Stimulated activated CD4-positive, alpha-beta T cell treated with anti-CD3 and anti-CD28 coated beads, Interleukin-15, amount 100 ng/mL, for 1 hour (primary cell): ENCODE measurements around the gene RCCD1.
"Not testable (repeated sequence)": the region's sequence is repeated elsewhere in the genome, so short reads cannot be mapped to it uniquely, and the experiment has no call there.

Source experiments
- DNase-seq, 2 donors: peaks; one replicate each; pipeline ENCODE4 v3.0.0-alpha.2; 2020; ENCODE audit warnings: low read depth in 1 of 2, low spot score in 1 of 2

The RCCD1 gene, protein sequence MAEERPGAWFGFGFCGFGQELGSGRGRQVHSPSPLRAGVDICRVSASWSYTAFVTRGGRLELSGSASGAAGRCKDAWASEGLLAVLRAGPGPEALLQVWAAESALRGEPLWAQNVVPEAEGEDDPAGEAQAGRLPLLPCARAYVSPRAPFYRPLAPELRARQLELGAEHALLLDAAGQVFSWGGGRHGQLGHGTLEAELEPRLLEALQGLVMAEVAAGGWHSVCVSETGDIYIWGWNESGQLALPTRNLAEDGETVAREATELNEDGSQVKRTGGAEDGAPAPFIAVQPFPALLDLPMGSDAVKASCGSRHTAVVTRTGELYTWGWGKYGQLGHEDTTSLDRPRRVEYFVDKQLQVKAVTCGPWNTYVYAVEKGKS

DNA sequence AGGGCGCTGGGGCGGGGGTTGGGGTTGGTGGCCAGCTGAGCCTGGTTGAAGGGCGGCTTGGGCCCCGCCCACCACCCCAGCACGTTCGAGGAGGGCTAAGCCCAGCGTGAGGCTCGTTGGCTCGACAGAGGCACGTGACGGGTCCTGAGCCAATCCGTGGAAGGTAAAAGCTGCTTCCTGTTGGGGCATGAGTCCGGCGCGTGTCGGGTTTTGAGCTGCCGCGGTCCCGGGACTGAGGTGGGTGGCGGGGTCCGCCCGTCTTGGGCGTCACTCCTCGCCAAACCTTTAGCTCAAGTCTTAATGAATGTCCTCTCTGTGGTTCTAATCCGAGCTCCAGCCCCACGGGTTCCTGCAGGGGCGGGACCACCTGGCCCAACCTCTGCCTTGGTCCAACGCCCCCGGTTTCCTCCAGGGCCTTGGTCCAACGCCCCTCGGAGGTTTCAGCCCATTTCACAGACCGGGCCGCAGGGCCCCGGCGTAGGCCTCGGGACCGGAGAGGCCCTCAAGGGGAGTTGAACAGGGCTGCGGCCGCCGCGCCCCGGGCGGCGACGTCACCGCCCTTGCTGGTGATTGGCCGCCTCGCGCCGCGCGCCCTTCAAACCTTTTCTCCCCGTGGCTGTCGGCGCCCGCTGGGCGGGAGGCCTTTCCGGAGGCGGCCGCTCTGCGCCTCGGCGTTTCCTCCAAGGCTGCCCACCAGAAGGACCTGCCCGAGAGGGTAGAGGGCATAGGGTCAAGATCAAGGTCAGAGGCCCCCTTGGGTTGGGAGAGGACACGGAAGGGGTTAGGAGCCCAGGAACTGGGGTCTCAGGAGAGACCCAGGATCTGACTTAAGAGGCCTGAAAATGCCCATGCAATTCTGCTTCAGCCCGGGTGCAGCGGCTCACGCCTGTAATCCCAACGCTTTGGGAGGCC, at the start of gene RCCD1:
Gene RCCD1 (plus strand): TSS at position 173 of the 912 bp plus-strand sequence. CDS start 1,851 bp downstream, outside the sequence.
- DNase-seq, result peak; percentile 71 to 77

DNA sequence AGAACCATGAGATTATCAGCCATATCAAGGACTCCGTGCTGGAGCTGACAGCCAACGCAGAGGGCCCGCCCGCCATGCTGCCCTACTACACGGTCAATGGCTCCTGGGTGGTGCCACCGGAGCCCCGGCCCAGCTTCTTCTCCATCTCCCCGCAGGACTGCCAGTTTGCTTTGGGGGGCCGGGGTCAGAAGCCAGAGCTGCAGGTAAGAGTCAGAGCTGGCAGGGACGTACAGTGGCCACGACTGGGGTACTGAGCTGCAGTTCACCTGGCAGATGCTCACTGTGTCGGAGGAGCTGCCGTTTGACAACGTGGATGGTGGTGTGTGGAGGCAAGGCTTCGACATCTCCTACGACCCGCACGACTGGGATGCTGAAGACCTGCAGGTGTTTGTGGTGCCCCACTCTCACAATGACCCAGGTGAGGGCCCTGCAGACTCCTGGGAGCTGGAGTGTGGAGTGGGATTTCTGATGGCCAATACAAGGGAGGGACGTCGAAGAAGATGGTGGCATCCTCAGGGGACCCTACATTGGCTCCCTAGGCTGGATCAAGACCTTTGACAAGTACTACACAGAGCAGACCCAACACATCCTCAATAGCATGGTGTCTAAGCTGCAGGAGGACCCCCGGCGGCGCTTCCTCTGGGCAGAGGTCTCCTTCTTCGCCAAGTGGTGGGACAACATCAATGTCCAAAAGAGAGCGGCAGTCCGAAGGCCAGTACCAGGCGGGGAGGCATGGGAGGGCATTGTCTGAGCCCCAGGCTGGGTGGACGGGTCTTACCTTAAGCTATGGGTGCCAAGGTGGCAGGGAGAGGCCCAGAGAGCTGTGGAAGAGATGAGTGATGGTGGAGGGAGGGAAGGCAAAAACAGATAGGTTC, 49.1 kb upstream of the RCCD1 start:
- no peak for DNase-seq

DNA sequence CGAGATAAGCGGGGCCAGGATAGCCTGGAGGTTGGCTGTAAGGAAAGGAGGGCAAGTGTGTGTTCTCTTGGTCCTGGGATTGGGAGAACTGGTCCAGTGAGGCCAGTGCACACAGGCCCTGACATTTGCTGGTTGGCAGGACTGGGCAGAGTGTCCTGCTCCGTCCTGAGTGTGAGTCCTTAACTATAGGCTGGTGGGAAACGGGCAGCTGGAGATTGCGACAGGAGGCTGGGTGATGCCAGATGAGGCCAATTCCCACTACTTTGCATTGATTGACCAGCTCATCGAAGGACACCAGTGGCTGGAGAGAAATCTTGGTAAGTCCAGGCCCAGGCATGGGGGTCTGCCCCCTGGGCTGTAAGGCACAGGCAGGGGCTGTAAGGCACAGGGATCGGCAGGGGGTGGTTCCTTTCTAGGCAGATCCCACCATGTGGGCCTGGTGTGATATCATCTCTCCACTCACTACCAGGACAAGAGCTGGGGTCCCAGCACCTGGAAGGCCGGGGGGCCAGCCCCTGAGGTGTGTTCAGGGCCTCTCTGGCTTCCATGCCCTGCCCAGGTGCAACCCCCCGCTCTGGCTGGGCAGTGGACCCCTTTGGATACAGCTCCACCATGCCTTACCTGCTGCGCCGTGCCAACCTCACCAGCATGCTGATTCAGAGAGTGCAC, 48.4 kb upstream of the RCCD1 start:
- DNase-seq, result no peak

DNA sequence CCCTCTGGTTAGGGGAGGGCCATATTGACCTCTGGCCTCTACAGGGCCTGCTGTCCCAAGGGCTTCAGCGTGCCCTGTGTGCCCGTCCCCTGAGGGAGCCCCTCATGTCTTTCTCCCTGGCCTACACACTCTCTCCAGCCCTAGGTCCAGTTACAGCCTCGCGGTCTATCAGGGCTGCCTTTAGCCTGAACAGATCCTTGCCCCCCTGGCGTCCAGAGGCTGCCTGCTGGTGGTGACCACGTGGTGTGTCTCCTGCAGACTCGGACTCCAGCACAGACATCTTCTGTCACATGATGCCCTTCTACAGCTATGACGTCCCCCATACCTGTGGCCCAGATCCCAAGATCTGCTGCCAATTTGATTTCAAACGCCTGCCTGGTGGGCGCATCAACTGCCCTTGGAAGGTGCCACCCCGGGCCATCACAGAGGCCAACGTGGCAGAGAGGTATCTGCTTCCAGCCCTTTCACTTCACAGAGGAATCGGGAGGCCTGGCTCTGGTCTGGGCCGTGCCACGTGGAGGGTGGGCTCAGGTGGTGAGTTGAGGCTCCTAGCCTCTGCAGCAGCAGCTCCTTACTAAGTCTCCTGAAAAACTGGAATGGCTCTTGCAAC, 47.5 kb upstream of the RCCD1 start:
- DNase-seq, result no peak

- DNase-seq, result no peak
Observed at GRCh38 chr15:90907838-90908507, 46.7 kb upstream of the RCCD1 start.

DNA sequence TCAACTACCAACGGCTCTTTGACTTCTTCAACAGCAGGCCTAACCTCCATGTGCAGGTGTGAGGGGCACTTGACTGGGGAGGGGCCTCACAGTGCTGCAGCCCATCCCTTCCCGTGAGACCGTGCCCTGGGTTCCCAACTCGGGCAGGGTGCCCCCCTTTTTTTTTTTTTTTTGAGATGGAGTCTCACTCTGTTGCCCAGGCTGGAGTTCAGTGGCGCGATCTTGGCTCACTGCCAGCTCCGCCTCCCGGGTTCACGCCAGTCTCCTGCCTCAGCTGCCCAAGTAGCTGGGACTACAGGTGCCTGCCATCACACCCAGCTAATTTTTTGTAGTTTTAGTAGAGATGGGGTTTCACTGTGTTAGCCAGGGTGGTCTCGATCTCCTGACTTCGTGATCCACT, 45.2 kb upstream of the RCCD1 start:
- not testable (repeated sequence) for DNase-seq

DNA sequence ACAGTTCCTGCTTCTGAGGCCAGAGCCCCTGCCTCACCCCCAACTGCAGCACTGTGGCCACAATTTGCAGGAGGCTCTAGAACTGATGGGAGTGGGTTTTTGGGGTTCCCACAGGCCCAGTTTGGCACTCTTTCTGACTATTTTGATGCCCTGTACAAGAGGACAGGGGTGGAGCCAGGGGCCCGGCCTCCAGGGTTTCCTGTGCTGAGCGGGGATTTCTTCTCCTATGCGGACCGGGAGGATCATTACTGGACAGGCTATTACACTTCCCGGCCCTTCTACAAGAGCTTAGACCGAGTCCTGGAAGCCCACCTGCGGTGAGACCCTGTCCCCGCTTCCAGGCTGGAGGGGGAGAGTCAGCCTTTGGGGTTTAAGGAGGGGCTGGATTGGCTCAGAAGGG, 44.7 kb upstream of the RCCD1 start:
- DNase-seq, result no peak

DNA sequence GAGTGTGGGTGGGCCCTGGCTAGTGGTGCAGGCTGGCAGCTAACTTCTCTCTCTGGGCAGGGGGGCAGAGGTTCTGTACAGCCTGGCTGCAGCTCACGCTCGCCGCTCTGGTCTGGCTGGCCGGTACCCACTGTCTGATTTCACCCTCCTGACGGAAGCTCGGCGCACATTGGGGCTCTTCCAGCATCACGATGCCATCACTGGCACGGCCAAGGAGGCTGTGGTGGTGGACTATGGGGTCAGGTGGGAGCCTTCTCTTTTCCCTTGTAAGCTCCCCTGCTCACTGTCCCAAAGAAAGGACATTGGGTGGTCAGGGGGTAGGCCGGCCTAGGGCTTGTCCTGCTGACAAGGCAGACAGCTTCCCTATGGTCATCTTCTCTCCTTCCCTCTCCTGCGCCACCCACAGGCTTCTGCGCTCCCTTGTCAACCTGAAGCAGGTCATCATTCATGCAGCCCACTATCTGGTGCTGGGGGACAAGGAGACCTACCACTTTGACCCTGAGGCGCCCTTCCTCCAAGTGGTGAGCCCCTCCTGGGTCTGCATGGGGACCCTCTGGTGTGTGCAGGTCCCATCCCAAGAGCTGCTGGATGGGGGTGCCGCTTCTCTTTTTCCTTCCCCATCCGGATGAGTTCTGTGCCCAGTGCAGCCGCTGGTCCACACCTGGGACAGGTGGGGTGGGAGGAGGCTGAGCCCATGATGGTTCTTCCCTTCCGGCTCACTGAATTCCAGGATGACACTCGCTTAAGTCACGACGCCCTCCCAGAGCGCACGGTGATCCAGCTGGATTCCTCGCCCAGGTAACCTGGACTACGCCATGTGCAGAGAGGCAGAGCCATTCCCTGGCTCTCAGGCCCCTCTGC, 44.0 kb upstream of the RCCD1 start:
- no peak for DNase-seq

GRCh38 chr15:90911302-90911623, 43.4 kb upstream of the RCCD1 start:
- DNase-seq, result no peak

DNA sequence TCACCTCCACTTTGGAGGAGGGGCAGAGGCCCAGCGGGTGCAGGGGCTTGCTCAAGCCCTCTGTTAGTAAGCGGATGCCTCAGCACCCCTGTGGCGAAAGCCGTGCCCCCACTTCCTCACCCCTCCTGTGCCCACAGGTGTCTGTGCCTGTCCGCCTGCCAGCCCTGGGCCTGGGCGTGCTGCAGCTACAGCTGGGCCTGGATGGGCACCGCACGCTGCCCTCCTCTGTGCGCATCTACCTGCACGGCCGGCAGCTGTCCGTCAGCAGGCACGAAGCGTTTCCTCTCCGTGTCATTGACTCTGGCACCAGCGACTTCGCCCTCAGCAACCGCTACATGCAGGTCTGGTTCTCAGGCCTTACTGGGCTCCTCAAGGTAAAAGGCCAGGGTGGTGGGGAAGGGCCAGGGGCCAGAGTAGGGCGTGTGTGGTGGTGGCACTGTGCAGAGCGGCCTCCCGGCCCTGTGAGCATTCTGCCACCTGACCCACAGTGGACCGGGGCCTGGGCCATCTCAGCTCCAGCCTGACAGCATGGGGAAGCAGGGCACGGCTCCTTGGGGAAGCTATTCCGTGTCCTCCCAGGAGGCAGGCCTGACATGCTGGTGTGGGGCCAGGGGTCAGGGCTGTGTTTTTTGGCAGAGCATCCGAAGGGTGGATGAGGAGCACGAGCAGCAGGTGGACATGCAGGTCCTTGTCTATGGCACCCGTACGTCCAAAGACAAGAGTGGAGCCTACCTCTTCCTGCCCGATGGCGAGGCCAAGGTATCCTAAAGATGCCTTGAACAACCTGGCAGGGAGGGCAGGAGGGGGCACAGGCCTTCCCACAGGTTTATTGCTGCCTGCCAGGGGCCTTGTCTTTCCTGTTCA, 42.5 kb upstream of the RCCD1 start:
- DNase-seq, result no peak

- no peak for DNase-seq
Observed at GRCh38 chr15:90912770-90913075, 42.0 kb upstream of the RCCD1 start.

DNA sequence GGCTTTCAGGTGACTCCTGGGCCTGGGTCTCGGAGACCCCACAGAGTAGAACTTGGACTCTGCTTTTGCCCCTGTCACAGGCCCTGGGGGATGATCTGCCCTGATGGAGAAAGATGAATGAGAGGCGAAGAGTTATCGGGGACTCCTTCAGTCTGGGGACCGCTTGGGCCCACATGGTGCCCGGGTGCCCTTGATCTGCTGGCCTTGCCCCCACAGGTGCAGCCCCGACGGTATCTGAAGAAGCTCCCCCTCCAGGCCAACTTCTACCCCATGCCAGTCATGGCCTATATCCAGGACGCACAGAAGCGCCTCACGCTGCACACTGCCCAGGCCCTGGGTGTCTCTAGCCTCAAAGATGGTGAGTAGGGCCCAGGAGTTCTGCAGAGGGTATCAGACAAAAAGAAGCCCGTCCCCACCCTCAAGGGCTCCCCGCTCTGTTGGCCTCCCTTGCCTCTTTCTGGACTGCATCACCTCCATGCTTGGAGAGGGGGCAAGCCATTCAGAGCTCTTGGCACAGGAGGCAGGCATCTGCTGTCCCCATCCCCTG, 41.2 kb upstream of the RCCD1 start:
- DNase-seq, result no peak

GRCh38 chr15:90914305-90915080, 40.2 kb upstream of the RCCD1 start:
- DNase-seq, result no peak

DNA sequence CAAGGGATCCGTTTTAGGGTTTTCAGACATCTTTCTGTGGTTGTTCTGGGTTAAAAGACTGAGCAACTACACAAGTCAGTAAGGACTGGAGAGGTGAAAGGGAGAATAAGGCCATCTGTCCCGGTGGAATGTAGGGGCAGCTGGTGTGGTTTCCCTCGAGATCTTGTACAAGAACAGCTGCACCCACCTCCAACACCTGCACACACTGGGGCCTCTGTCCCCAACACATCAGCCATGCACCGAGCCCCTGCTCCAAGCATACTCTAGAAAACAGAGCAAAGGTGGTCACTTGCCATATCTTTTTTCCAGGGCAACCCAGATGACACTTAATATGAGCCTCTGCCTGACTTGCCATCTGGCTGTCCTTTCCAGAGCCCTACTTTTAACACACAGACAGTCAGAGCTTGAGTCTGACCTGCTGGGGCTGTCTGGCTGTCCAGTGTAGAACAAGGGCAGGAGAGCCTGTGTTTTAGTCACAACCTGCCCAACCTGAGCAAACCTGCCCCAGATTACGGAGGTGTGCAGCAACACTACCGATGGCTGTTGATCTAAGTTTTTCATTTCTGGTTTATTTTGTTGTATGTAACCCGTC, 39.4 kb upstream of the RCCD1 start:
- DNase-seq, result no peak

DNA sequence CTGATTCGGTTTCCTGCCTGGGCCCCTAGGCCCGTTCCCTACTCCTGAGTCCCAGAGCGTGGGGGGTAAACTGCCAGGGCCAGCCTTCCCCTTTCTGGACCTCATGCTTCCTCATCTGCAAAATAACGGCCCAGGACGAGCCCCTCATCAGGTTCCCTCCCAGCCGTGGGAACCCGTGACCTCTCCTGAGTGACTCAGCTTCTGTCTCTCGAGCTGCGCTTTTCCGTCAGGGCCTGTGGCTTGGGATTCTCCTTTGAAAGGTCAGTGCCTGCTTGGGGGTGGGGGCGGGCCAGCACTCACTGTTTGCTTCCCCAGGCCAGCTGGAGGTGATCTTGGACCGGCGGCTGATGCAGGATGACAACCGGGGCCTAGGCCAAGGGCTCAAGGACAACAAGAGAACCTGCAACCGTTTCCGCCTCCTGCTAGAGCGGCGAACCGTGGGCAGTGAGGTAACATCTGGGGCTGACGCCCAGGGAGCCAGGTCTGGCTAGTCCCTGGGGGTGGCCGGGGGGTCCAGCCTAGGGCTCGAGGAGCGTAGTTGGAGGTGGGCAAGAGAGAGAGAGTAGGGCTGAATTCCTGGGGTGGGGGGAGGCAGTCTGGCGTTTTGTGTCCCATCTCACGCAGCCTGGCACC, 38.8 kb upstream of the RCCD1 start:
- no peak for DNase-seq

GRCh38 chr15:90916461-90916860, 38.2 kb upstream of the RCCD1 start:
- DNase-seq, result no peak
